Measurements from ENCODE around the gene WWOX. TPM values are rescaled to one million over a fixed set of nuclear protein-coding genes. Genes with fewer than 3 reads are reported as not detected.

The WWOX gene
- total and polyA plus RNA-seq, 3 donors from 2014 or later, result 20.6 to 76.7 (median 64.1) TPM

DNA sequence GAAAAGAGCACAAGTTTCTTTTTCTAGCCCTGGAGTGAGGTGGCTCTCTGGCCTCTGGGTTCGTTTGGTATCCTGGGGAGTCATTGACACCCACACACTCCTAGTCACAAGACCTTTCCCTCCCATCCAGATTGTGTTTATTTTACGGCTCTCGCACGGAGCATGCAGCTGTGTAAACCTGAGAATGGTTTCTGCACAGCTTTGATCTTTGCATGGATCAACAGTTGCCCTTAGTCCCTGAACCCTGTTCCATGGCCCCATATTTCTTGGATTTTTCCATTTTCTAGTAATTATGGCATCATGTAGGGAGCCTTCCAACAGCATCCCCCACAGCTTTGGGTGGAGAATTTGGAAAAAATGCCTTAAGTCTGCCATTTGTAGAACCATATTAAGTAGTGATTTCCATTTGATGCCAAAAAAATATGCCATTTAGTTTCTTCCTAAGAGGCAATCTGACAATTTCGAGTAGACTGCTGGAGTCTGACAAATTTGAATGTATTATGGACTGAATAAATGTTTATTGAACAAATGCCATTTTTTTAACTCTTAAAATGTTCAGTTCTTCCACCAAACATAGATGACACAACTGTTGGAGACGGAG lies 197.7 kb downstream of the WWOX start:
- Histone ChIP-seq H3K27ac (no peak overlapping the region), H3K27me3 (no peaks in the 10 kb centered on the region), H3K36me3 (ENCODE audit: low read depth, missing control alignments) (no peaks in the 10 kb centered on the region), H3K4me1 (no peaks in the 10 kb centered on the region), H3K4me3 (no peak overlapping the region), H3K9me3 (no peaks in the 10 kb centered on the region)
- TF ChIP-seq, protein P1, sequence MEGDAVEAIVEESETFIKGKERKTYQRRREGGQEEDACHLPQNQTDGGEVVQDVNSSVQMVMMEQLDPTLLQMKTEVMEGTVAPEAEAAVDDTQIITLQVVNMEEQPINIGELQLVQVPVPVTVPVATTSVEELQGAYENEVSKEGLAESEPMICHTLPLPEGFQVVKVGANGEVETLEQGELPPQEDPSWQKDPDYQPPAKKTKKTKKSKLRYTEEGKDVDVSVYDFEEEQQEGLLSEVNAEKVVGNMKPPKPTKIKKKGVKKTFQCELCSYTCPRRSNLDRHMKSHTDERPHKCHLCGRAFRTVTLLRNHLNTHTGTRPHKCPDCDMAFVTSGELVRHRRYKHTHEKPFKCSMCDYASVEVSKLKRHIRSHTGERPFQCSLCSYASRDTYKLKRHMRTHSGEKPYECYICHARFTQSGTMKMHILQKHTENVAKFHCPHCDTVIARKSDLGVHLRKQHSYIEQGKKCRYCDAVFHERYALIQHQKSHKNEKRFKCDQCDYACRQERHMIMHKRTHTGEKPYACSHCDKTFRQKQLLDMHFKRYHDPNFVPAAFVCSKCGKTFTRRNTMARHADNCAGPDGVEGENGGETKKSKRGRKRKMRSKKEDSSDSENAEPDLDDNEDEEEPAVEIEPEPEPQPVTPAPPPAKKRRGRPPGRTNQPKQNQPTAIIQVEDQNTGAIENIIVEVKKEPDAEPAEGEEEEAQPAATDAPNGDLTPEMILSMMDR (IDR thresholded peaks at IDR 0.05), result no peak
- intact Hi-C loops (cut with DNase I; ENCODE audit: low total_unique reads), result no loop called here
- 51 to 59% methylated on average over 6 of the region's 6 CpGs for WGBS, 2 donors
- no peak for DNase-seq

DNA sequence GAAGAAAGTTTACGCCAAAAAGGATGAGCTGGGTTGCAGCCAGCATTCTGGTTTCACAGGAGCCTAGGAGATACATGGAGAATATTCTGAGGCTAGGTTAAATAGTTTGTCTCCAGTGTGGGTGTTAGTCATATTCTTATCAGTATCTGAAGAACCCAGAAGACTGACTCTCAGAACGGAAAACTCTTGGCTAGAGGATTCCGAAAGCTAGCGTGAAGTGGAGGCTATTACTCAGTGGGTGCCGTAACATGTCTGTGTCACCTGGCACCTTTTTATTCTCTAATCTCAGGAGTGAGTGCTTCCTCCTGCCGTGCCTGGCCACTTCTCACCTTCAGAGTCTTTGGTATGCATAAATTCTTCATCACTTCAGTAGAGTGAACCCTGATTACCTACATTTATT lies 199.5 kb downstream of the WWOX start:
- no peaks in the 10 kb centered on the region for H3K9me3 ChIP-seq
- H3K27me3 ChIP-seq, result no peaks in the 10 kb centered on the region
- H3K27ac ChIP-seq, result no peak overlapping the region
- TF ChIP-seq, protein P1 (IDR thresholded peaks at IDR 0.05), result no peak
- no peak for TF ChIP-seq POLR2A (IDR thresholded peaks at IDR 0.05)
- no peak overlapping the region for H3K4me3 ChIP-seq
- intact Hi-C loops (cut with DNase I; ENCODE audit: low total_unique reads), result no loop called here
- no peaks in the 10 kb centered on the region for H3K4me1 ChIP-seq
- DNase-seq, result no peak
- 75 to 83% methylated on average over 6 of the region's 6 CpGs for WGBS, 2 donors
- H3K36me3 ChIP-seq (ENCODE audit: low read depth, missing control alignments), result no peaks in the 10 kb centered on the region

DNA sequence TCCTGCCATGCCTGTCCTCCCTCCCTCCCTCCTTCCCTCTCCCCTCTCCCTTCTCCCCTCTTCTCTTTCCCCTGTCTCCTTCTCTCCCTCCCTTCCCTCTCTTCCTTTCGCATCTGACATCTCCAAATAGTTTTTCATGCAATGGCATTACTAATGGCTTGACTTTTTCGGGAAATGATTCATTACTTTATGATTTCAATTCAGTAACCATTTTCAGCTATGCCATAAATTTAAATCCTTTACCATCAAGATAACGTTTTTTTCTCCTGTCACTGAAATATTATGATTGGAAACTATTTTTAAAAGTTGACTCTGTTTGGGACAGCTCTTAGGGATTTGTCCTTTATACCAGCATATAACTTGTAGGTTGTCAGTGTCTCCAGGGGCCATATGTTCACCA lies 201.0 kb downstream of the WWOX start:
- Histone ChIP-seq H3K27ac (no peak overlapping the region), H3K4me1 (no peaks in the 10 kb centered on the region), H3K9me3 (no peaks in the 10 kb centered on the region), H3K36me3 (ENCODE audit: low read depth, missing control alignments) (no peaks in the 10 kb centered on the region), H3K27me3 (no peaks in the 10 kb centered on the region), H3K4me3 (no peak overlapping the region)
- WGBS, 2 donors, result 70 to 77% methylated on average over 3 of the region's 3 CpGs
- intact Hi-C loops (cut with DNase I; ENCODE audit: low total_unique reads), result no loop called here
- TF ChIP-seq, protein P1 (IDR thresholded peaks at IDR 0.05), result no peak
- no peak for TF ChIP-seq POLR2A (IDR thresholded peaks at IDR 0.05)
- DNase-seq, result no peak

DNA sequence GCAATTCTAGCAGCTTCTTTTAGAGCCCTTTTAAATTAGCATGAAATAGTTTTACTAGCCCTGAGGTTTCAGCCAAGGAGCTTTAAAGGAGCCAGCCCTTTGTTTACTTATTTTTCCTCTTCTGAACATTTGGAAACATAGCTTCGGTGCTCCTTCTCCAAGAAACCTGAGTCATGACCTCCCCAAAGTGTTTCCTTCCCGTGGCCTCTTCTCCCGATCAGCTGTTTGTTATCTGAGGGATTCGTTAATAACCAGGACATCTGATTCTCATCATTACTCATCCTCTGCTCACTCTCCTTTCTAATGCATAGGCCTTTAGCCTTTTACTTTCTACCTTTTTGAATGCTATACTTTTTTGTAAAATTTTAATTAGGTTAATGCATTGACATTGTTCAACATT lies 204.5 kb downstream of the WWOX start:
- Histone ChIP-seq H3K4me1 (no peaks in the 10 kb centered on the region), H3K36me3 (ENCODE audit: low read depth, missing control alignments) (no peaks in the 10 kb centered on the region), H3K27me3 (no peaks in the 10 kb centered on the region), H3K4me3 (no peak overlapping the region), H3K9me3 (no peaks in the 10 kb centered on the region), H3K27ac (no peak overlapping the region)
- intact Hi-C loops (cut with DNase I; ENCODE audit: low total_unique reads), result no loop called here
- 47% methylated on average over 4 of the region's 4 CpGs for WGBS, 2 donors
- TF ChIP-seq, protein P1 (IDR thresholded peaks at IDR 0.05), result no peak
- TF ChIP-seq POLR2A (IDR thresholded peaks at IDR 0.05), result no peak
- no peak for DNase-seq

DNA sequence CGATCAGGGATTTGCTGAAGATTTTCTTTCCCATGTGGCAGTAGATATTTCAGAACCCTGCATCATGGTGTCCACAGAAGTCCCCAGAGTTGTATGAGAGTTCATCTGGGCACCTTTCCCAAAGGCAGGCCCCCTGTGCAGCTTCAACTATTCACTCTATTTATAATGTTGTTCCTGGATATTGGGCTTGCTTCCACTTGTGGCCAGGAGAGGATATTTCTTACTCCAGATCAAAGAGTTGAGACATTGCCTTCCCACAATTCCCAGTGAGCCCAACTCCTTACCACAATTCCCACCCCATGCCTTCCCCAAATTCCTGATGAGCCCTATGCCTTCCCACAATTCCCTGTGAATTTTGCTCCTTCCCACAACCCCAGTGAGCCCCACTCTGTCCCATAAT lies 206.9 kb downstream of the WWOX start:
- Histone ChIP-seq H3K36me3 (ENCODE audit: low read depth, missing control alignments) (no peaks in the 10 kb centered on the region), H3K27ac (no peak overlapping the region), H3K9me3 (no peaks in the 10 kb centered on the region), H3K27me3 (no peaks in the 10 kb centered on the region), H3K4me3 (no peak overlapping the region), H3K4me1 (no peaks in the 10 kb centered on the region)
- no peak for TF ChIP-seq POLR2A (IDR thresholded peaks at IDR 0.05)
- TF ChIP-seq, protein P1 (IDR thresholded peaks at IDR 0.05), result no peak
- intact Hi-C loops (cut with DNase I; ENCODE audit: low total_unique reads), result no loop called here
- WGBS, 2 donors, result 88 to 100% methylated on average over 1 of the region's 1 CpG
- no peak for DNase-seq
